ENCODE measurements around the gene RND1.
A peak's percentile ranks its signal among the peaks of the same experiment; 100 is the strongest.

RND1 gene

DNA sequence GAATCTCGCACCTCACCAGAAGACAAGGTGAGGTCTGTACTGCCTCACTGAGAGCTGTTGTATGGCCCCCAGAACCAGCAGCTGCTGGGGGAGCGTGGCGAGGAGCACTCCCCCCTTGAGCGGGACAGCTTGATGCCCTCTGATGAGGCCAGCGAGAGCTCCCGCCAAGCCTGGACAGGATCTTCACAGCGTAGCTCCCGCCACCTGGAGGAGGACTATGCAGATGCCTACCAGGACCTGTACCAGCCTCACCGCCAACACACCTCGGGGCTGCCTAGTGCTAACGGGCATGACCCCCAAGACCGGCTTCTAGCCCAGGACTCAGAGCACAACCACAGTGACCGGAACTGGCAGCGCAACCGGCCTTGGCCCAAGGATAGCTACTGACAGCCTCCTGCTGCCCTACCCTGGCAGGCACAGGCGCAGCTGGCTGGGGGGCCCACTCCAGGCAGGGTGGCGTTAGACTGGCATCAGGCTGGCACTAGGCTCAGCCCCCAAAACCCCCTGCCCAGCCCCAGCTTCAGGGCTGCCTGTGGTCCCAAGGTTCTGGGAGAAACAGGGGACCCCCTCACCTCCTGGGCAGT, 38.1 kb downstream of the RND1 start:
- no peak overlapping the region for H3K4me3 ChIP-seq (ENCODE audit: low read depth, low read length)
- no peak for TF ChIP-seq CTCF (IDR thresholded peaks at IDR 0.05; ENCODE audit: insufficient read depth, low read depth, low read length, missing control alignments)
- no peak for DNase-seq (ENCODE audit: low read depth)

DNA sequence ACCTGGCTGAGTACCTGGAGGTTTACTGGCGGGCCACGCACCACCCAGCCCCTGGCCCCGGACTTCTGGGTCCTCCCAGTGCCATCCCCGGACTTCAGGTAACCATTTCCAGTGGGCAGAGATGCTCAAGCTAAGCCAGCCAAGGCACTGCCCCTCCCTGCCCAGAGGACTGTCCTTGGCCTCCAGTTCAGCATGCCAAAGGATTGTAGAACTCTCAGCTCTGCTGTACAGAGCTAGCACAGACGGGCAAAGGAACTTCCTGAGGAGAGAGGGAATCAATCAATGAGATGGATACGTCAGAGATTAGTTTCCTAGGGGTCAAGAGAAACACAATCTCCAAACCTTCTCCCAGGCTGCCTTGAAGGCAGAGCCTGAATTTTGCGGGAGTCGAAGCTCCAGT, 38.6 kb downstream of the RND1 start:
- no peak for DNase-seq (ENCODE audit: low read depth)
- no peak overlapping the region for H3K4me3 ChIP-seq (ENCODE audit: low read depth, low read length)
- no peak for TF ChIP-seq CTCF (IDR thresholded peaks at IDR 0.05; ENCODE audit: insufficient read depth, low read depth, low read length, missing control alignments)

- TF ChIP-seq CTCF (IDR thresholded peaks at IDR 0.05; ENCODE audit: insufficient read depth, low read depth, low read length, missing control alignments) = no peak
- no peak for DNase-seq (ENCODE audit: low read depth)
- H3K4me3 ChIP-seq (ENCODE audit: low read depth, low read length) = no peak overlapping the region
Observed at GRCh38 chr12:48826209-48826855, 39.3 kb downstream of the RND1 start.

GRCh38 chr12:48824905-48825304, 40.8 kb downstream of the RND1 start:
- no peak for TF ChIP-seq CTCF (IDR thresholded peaks at IDR 0.05; ENCODE audit: insufficient read depth, low read depth, low read length, missing control alignments)
- no peak overlapping the region for H3K4me3 ChIP-seq (ENCODE audit: low read depth, low read length)
- DNase-seq (ENCODE audit: low read depth) = no peak

- DNase-seq (ENCODE audit: low read depth) = peak; percentile 82
- no peak for TF ChIP-seq CTCF (IDR thresholded peaks at IDR 0.05; ENCODE audit: insufficient read depth, low read depth, low read length, missing control alignments)
- H3K4me3 ChIP-seq (ENCODE audit: low read depth, low read length) = no peak overlapping the region
Observed at GRCh38 chr12:48824112-48824511, 41.6 kb downstream of the RND1 start.

GRCh38 chr12:48823281-48823680, 42.4 kb downstream of the RND1 start:
- DNase-seq (ENCODE audit: low read depth) = no peak
- H3K4me3 ChIP-seq (ENCODE audit: low read depth, low read length) = no peak overlapping the region
- no peak for TF ChIP-seq CTCF (IDR thresholded peaks at IDR 0.05; ENCODE audit: insufficient read depth, low read depth, low read length, missing control alignments)

DNA sequence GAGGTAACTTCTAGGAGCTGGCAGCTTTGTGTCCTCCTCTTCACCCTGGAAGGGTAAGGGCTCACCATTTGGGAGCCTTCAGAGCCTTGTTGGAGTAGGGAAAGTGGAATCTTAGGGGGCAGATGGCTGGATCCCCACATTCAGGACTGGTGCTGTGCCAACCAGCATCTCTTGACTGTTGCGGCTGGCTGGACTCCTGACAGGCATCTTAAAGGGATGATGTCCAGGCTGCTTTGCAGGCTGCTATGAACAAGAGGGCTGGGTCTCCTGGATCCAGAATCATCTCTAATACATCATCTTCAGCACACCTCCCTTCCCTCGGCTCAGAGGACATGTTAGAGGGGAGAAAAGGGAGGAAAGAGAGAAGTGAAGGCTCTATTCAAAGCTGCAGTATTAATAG, 43.0 kb downstream of the RND1 start:
- DNase-seq (ENCODE audit: low read depth) = no peak
- no peak for TF ChIP-seq CTCF (IDR thresholded peaks at IDR 0.05; ENCODE audit: insufficient read depth, low read depth, low read length, missing control alignments)
- no peak overlapping the region for H3K4me3 ChIP-seq (ENCODE audit: low read depth, low read length)

All from GM12865 (cell line).